Parathyroid adenoma (tissue), 2 donors: ENCODE data around the gene KPNB1.

Source experiments
- H2AFZ ChIP-seq: fragments of 300-600 bp; sonication (generic); one replicate; pipeline ENCODE4 v1.7.0; 2017; ENCODE audit warnings: antibody characterized with exemption, mild to moderate bottlenecking
- H3K27ac ChIP-seq: fragments of 300-600 bp; sonication (generic); one replicate; pipeline ENCODE4 v1.7.0; 2017
- H3K27me3 ChIP-seq: fragments of 300-600 bp; sonication (generic); one replicate; pipeline ENCODE4 v1.7.0; 2017; ENCODE audit warnings: low read length; ENCODE audit not compliant: control insufficient read depth, insufficient read depth
- H3K36me3 ChIP-seq: fragments of 300-600 bp; sonication (generic); one replicate; pipeline ENCODE4 v1.7.0; 2017; ENCODE audit warnings: low read length; ENCODE audit not compliant: control insufficient read depth, insufficient read depth
- H3K4me1 ChIP-seq: fragments of 300-600 bp; sonication (generic); one replicate; pipeline ENCODE4 v1.7.0; 2017; ENCODE audit warnings: control low read depth
- H3K4me2 ChIP-seq: fragments of 300-600 bp; sonication (generic); one replicate; pipeline ENCODE4 v1.7.0; 2017; ENCODE audit warnings: low read length
- H3K4me3 ChIP-seq: fragments of 300-600 bp; sonication (generic); one replicate; pipeline ENCODE4 v1.7.0; 2017; ENCODE audit warnings: low read depth, low read length
- H3K79me2 ChIP-seq: fragments of 300-600 bp; sonication (generic); one replicate; pipeline ENCODE4 v1.7.0; 2017; ENCODE audit warnings: control low read depth
- H3K9ac ChIP-seq: fragments of 300-600 bp; sonication (generic); one replicate; pipeline ENCODE4 v1.7.0; 2017; ENCODE audit warnings: mild to moderate bottlenecking
- H3K9me3 ChIP-seq: fragments of 300-600 bp; sonication (generic); one replicate; pipeline ENCODE4 v1.7.0; 2017; ENCODE audit warnings: low read length; ENCODE audit not compliant: control insufficient read depth
- CTCF ChIP-seq: fragments of 300-600 bp; sonication (generic); IDR thresholded peaks from one replicate; pipeline ENCODE4 v1.7.0; 2017; ENCODE audit warnings: antibody characterized with exemption, mild to moderate bottlenecking
- donor health status: primary hyperparathyroidism.

Gene KPNB1

GRCh38 chr17:47641202-47641601 lies 8.5 kb upstream of the KPNB1 start:
- H3K27me3 ChIP-seq, result no peaks in the 10 kb centered on the region
- no peaks in the 10 kb centered on the region for H3K4me1 ChIP-seq

GRCh38 chr17:47643116-47643515 lies 6.6 kb upstream of the KPNB1 start:
- no peaks in the 10 kb centered on the region for H3K27me3 ChIP-seq
- no peak overlapping the region for H3K9ac ChIP-seq
- no peaks in the 10 kb centered on the region for H3K36me3 ChIP-seq
- peaks cover 2% of the 10 kb centered on the region for H3K79me2 ChIP-seq
- H3K4me2 ChIP-seq, result no peak overlapping the region
- no peaks in the 10 kb centered on the region for H3K4me1 ChIP-seq
- TF ChIP-seq CTCF, result no peak
- H3K9me3 ChIP-seq, result no peaks in the 10 kb centered on the region
- no peak overlapping the region for H3K4me3 ChIP-seq
- no peak overlapping the region for H3K27ac ChIP-seq
- no peak overlapping the region for H2AFZ ChIP-seq

More at GRCh38 chr17:47641202-47641601, 8.5 kb upstream of the KPNB1 start:
- H3K36me3 ChIP-seq, result no peaks in the 10 kb centered on the region
- no peak overlapping the region for H2AFZ ChIP-seq
- H3K27ac ChIP-seq, result no peak overlapping the region
- H3K79me2 ChIP-seq, result peaks cover 2% of the 10 kb centered on the region
- no peak overlapping the region for H3K4me3 ChIP-seq
- TF ChIP-seq CTCF, result no peak
- H3K9me3 ChIP-seq, result no peaks in the 10 kb centered on the region
- H3K4me2 ChIP-seq, result no peak overlapping the region
- no peak overlapping the region for H3K9ac ChIP-seq

- Histone ChIP-seq H3K36me3 (no peaks in the 10 kb centered on the region), H3K4me3 (no peak overlapping the region), H3K27ac (no peak overlapping the region), H3K9ac (no peak overlapping the region), H3K27me3 (no peaks in the 10 kb centered on the region), H3K9me3 (no peaks in the 10 kb centered on the region), H3K79me2 (peaks cover 2% of the 10 kb centered on the region), H3K4me1 (peaks cover 5% of the 10 kb centered on the region), H2AFZ (no peak overlapping the region), H3K4me2 (no peak overlapping the region)
- no peak for TF ChIP-seq CTCF
These were observed 5.4 kb upstream of the KPNB1 start for GRCh38 chr17:47644324-47644723.

- H3K4me1 ChIP-seq, result peaks cover 5% of the 10 kb centered on the region
- H2AFZ ChIP-seq, result peak overlapping the region; percentile 65
- H3K79me2 ChIP-seq, result peaks cover 29% of the 10 kb centered on the region
- peak overlapping the region; percentile 79 for H3K27ac ChIP-seq
- no peaks in the 10 kb centered on the region for H3K9me3 ChIP-seq
- H3K4me3 ChIP-seq, result peak overlapping the region; percentile 73
- peak overlapping the region; percentile 58 for H3K4me2 ChIP-seq
- H3K36me3 ChIP-seq, result no peaks in the 10 kb centered on the region
- no peak for TF ChIP-seq CTCF
- H3K9ac ChIP-seq, result no peak overlapping the region
- no peaks in the 10 kb centered on the region for H3K27me3 ChIP-seq
These were observed 329 bp downstream of the KPNB1 start for GRCh38 chr17:47649972-47650524.
